ENCODE results near the gene ATN1.

DNA sequence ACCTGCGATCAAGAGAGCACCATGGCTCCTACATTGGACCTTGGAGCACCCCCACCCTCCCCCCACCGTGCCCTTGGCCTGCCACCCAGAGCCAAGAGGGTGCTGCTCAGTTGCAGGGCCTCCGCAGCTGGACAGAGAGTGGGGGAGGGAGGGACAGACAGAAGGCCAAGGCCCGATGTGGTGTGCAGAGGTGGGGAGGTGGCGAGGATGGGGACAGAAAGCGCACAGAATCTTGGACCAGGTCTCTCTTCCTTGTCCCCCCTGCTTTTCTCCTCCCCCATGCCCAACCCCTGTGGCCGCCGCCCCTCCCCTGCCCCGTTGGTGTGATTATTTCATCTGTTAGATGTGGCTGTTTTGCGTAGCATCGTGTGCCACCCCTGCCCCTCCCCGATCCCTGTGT, 14.0 kb downstream of the ATN1 start:
- TF ChIP-seq, protein P1, sequence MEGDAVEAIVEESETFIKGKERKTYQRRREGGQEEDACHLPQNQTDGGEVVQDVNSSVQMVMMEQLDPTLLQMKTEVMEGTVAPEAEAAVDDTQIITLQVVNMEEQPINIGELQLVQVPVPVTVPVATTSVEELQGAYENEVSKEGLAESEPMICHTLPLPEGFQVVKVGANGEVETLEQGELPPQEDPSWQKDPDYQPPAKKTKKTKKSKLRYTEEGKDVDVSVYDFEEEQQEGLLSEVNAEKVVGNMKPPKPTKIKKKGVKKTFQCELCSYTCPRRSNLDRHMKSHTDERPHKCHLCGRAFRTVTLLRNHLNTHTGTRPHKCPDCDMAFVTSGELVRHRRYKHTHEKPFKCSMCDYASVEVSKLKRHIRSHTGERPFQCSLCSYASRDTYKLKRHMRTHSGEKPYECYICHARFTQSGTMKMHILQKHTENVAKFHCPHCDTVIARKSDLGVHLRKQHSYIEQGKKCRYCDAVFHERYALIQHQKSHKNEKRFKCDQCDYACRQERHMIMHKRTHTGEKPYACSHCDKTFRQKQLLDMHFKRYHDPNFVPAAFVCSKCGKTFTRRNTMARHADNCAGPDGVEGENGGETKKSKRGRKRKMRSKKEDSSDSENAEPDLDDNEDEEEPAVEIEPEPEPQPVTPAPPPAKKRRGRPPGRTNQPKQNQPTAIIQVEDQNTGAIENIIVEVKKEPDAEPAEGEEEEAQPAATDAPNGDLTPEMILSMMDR (IDR thresholded peaks at IDR 0.05), result no peak
- TF ChIP-seq, protein P2, sequence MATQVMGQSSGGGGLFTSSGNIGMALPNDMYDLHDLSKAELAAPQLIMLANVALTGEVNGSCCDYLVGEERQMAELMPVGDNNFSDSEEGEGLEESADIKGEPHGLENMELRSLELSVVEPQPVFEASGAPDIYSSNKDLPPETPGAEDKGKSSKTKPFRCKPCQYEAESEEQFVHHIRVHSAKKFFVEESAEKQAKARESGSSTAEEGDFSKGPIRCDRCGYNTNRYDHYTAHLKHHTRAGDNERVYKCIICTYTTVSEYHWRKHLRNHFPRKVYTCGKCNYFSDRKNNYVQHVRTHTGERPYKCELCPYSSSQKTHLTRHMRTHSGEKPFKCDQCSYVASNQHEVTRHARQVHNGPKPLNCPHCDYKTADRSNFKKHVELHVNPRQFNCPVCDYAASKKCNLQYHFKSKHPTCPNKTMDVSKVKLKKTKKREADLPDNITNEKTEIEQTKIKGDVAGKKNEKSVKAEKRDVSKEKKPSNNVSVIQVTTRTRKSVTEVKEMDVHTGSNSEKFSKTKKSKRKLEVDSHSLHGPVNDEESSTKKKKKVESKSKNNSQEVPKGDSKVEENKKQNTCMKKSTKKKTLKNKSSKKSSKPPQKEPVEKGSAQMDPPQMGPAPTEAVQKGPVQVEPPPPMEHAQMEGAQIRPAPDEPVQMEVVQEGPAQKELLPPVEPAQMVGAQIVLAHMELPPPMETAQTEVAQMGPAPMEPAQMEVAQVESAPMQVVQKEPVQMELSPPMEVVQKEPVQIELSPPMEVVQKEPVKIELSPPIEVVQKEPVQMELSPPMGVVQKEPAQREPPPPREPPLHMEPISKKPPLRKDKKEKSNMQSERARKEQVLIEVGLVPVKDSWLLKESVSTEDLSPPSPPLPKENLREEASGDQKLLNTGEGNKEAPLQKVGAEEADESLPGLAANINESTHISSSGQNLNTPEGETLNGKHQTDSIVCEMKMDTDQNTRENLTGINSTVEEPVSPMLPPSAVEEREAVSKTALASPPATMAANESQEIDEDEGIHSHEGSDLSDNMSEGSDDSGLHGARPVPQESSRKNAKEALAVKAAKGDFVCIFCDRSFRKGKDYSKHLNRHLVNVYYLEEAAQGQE (IDR thresholded peaks at IDR 0.05; ENCODE audit: insufficient read depth in 1 of 2, low read depth in 2 of 2, low read length in 1 of 2), result no peak
- TF ChIP-seq POLR2AphosphoS5 (IDR thresholded peaks at IDR 0.05; ENCODE audit: low read depth, low read length) (no peak), TCF7L2 (IDR thresholded peaks at IDR 0.05; ENCODE audit: low read depth, low read length) (no peak), SIN3A (IDR thresholded peaks at IDR 0.05; ENCODE audit: borderline replicate concordance, insufficient read depth, low read depth, low read length) (no peak)

All from Panc1 (cell line).